ENCODE results near the gene LTK. TPM values are rescaled to one million over a fixed set of nuclear protein-coding genes. Genes with fewer than 3 reads are reported as not detected.

LTK gene
- total and polyA plus RNA-seq, 2 experiments from 2014 or later: 0.14 TPM; not detected in 1

- TF ChIP-seq ZNF462 (CRISPR knock-in tag; IDR thresholded peaks at IDR 0.05): no peak
- TF ChIP-seq ZNF331 (CRISPR knock-in tag; IDR thresholded peaks at IDR 0.05; ENCODE audit: low read depth): no peak
- TF ChIP-seq REST (IDR thresholded peaks at IDR 0.05; ENCODE audit: unreplicated experiment): no peak
- TF ChIP-seq ZNF114 (CRISPR knock-in tag; IDR thresholded peaks at IDR 0.05): no peak
- no peak for TF ChIP-seq NANOG (IDR thresholded peaks at IDR 0.05; ENCODE audit: borderline replicate concordance)
- TF ChIP-seq ETS1 (IDR thresholded peaks at IDR 0.05): no peak
Observed at GRCh38 chr15:41546851-41547786, 33.5 kb upstream of the LTK start (continued).
